DMS 273 (cell line): Measurements from ENCODE around the gene SPHK2.
"Not testable (repeated sequence)": the region's sequence is repeated elsewhere in the genome, so short reads cannot be mapped to it uniquely, and the experiment has no call there.

Experiments used
- DNase-seq: peaks from one replicate; lab custom pipeline; 2025; ENCODE audit not compliant: unreplicated experiment; lab: John Stamatoyannopoulos, UW

SPHK2 gene

DNA sequence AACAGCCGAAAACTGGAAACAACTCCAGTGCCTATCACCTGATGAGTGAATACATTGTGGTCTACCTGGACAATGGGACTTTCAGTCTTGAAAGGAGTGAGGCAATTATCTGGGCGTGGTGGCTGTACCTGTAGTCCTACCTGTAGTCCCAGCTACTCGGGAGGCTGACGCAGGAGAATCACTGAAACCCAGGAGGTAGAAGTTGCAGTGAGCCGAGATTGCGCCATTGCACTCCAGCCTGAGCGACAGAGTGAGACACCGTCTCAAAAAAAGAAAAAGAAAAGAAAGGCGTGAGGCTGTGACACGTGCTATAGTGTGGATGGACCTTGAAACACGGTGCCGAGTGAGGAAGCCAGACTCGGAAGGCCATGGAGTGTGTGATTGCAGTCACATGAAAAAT, 57.6 kb downstream of the SPHK2 start:
- DNase-seq, result no peak

DNA sequence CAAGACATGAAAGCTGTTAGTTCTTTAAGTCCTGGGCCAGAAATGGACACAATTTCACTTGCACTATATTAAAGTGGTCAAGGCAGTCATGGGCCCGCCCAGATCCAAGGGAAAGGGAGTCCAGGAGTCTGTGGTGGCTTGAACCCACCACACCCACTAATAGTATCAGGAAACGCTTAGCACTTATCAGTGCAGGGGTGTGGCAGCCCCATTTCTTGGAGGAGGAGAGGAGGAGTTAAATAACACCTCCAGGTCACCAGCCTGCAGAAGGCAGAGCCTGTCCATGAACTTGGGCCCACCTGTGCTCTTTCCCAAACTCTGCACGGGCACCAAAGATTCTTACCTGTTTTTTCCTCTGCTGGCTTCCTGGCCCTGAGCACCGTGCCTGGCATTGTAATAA, 58.9 kb downstream of the SPHK2 start:
- DNase-seq, result no peak

DNA sequence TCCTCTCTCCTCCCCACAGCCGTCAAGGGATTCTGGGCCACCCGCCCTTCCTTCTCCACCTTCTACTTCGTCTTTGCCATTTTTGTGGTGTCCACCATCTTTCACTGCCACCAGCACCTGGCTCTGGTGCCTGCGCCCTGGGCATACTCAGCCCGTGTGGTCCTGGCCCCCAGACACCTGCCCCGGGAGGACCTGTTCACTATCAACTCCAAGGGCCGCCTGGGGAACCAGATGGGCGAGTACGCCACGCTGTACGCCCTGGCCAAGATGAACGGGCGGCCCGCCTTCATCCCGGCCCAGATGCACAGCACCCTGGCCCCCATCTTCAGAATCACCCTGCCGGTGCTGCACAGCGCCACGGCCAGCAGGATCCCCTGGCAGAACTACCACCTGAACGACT, 60.7 kb downstream of the SPHK2 start:
- DNase-seq, result not testable (repeated sequence)
